HG03135 (cell line): ENCODE measurements around the gene PACRG.

Experiments used
- ATAC-seq: cut with Tn5 transposase; IDR thresholded peaks from one replicate; pipeline ENCODE4 v1.9.1; 2021; ENCODE audit warnings: mild to moderate bottlenecking, moderate library complexity; ENCODE audit not compliant: unreplicated experiment

PACRG gene

DNA sequence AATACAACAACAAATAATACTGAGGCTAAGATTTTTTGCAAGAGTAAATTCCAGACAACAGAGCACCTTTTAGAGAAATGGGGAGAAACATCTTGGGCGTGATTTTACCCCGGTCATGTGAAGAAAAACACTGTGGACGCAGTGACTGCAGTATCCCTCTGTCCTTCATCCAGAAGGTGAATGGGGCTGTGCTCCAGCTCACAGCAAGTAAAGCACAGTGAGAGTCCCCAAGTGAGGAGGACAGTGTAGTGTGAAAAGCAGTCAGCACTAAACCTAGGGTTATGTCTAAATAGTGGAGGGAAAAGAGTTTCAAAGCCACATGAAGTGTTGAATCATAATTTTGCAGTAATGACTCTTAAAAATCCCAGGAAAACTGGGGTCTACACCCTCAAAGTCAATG is 338.4 kb downstream of the PACRG start:
- ATAC-seq: no peak

DNA sequence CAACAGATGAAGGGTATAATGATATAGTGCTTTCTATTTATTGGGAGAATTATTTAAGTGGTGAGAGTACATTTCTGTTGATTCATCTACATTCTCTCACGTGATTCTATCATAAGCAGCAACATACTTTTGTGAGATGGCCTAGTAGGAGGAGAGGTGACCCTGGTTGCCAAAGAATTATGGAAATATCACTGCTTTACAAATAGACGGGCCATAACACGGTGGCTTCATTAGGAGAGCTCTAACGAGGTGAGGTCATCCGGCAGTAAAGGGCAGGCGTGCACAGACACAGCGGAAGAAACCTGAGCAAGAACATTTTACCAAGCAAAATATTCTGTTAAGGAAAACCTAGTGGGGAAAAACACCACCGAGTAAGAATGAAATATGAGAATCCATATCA is 349.4 kb downstream of the PACRG start:
- no peak for ATAC-seq

DNA sequence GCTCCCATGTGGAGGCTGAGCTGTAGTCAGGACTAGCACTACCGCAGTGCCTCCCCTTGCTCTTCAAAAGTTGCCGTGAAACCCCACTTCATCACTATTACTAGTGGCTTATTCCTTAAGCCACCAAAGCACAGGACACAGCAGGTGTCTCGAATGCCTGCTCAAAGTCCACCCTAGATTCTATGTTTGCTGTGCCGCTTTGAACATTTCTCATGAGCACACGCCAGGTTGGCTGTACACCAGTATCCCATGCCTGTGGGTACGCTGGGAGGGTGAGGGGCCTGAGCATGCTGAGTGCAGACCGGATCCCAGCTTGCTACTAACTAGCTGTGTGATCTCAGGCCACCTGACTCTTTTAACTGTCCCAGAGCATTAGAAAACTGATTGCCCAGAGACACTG is 350.9 kb downstream of the PACRG start:
- ATAC-seq: no peak

DNA sequence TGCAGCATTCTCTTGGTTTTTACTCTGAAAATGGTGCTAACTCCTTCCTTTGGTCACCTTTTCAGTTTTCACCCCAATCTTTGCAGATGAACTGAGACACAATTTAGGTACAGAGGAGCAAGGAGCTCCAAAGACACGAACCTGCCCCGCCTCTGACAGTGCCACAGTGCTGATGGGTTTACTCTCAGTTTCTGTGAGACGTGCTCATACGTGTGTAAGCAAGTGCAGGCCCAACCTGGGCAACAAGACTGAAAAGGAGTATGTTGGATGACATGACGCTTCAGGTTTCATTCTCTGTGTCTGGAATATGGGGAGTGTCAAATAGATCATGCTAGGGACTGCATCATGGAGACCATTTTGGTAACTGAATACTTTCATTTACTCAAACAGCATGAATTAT is 352.5 kb downstream of the PACRG start:
- no peak for ATAC-seq

- no peak for ATAC-seq
Measured at GRCh38 chr6:163083141-163083540, 355.4 kb downstream of the PACRG start.

GRCh38 chr6:163085426-163085825 is 357.7 kb downstream of the PACRG start:
- no peak for ATAC-seq

DNA sequence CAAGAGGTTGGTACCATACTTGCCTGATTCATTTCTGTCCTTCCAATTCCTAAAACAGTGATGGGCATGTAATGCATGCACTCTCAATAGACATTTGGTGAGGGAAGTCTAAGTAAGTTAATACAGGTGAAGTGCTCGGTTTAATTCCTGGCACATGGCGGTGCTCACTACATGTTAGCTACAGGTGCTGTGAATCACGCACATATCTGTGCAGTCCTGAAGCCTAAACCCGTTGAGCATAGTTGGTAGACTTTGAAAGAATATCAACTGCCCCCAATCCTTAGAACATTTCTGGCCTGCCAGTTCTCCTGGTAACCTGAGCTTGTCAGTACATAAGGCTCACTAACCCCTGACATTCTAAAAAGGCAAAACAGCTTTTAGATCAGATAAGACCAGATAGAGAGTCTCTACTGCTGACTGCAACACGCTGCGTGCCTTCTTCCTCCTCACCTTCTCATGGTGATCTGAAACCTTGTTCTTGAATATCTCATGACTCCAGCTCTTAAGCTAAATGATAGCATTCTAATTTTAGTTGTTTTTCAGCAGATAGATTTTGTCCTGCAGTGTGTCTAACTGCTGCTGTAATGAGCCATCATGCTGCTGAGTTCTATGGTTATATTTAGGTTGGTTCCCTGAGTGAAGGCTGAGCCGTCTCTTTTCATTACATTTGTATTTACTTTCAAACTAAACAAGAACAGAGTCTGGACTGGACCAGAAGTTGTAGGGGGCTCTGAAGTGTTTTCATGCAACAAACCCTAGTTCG is 358.3 kb downstream of the PACRG start:
- no peak for ATAC-seq

DNA sequence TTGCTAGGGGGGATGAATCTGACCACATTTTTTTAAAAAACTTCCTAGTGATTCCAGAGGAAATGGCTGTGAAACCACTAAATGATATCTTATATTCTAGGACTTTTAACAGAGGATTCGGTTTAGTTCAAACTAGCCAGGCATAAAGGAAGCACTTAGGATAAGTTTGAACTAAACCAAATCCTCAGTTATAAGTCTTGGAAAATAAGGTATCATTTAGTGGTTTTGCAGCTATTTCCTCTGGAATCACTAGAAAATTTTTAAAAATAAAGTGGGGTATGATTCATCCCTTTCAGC is 358.8 kb downstream of the PACRG start:
- ATAC-seq: no peak

GRCh38 chr6:163087981-163088380 is 360.2 kb downstream of the PACRG start:
- no peak for ATAC-seq

DNA sequence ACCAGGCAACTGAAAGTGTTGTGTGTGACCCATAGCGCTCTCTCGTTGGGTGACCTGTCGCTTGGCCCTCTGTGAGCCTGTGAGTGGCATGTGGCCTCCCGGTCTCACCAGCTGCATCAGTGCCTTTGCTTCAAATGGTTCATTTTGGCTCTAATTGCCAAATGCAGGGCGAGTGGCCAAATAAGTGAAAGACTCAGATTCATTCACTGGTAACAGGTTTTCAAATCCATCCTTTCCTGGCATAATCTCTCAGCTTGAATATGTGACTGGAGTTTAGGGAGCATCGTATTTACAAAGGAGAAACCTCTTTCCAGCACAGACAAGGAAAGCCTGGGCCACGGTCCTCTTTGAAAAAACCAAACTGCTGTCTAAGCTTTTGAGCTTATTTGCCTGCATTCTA is 365.1 kb downstream of the PACRG start:
- ATAC-seq: no peak

- ATAC-seq: no peak
Measured at GRCh38 chr6:163094881-163095280, 367.1 kb downstream of the PACRG start.

DNA sequence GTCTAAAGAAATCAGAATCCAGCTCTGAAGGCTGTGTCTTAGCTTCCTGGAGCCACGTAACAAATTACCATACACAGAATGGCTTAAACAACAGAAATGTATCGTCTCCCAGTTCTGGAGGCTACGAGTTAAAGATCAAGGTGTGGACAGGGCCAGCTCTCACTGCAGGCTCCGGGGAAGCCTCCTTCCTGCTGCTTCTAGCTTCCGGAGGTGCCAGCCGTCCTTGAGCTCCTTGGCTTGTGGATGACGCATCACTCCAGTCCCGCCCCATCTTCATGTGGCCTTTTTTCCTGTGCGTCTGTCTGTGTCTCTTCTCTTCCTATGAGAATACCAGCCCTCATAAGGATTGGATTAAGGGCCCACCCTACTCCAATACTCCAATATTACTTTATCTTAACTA is 367.6 kb downstream of the PACRG start:
- ATAC-seq: no peak

GRCh38 chr6:163098827-163099479 is 371.2 kb downstream of the PACRG start:
- no peak for ATAC-seq

DNA sequence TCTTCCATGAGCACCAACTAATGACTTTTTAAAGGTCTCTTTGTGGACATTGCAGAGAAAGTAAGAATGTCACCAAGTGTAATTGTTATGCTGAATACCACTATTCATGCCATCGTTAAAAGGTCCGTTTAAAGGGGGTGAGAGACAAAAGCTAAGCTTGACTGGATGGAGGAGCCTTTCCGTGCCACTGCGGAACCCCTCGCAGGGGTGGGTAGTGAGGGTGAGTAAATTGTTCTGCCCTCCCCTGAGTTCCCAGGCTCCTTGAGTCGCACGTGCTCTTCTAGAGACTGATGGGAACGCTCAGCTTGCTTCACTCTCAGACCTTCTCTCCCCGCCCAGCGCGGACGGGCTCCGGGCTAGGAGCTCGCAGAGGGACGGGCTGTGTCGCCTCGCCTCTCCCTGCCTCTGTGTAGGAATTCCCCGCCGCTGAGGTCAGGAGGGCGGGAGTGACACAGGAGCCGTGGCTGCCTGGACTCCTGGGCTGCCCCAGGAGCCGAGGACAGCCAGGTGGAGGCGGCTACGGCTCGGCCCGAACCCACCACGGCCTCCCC is 371.9 kb downstream of the PACRG start:
- ATAC-seq: no peak

GRCh38 chr6:163100259-163100658 is 372.5 kb downstream of the PACRG start:
- ATAC-seq: no peak

DNA sequence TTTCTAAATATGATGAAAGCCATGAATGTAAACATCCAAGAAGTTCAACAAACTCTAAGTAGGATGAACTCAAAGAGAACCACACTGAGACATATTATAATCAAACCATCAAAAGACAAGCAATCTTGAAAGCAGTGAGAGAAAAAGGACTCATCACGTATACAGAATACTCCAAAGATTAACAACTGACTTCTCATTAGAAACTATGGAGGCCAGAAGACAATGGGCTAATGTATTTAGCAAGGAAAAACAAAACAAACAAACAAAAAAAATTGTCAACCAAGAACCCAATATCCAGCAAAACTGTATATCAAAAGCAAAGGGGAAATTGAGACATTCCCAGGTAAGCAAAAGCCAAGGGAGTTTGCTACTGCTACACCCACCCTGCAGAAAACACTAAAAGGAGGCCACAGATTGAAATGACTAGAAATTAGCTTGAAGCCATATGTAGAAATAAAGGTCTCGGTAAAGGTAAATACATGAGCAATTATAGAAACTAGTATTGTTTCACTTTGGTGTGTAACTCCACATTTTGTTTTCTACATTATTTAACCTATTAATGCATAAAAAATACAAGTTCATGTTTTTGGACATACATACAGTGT is 385.7 kb downstream of the PACRG start:
- no peak for ATAC-seq

DNA sequence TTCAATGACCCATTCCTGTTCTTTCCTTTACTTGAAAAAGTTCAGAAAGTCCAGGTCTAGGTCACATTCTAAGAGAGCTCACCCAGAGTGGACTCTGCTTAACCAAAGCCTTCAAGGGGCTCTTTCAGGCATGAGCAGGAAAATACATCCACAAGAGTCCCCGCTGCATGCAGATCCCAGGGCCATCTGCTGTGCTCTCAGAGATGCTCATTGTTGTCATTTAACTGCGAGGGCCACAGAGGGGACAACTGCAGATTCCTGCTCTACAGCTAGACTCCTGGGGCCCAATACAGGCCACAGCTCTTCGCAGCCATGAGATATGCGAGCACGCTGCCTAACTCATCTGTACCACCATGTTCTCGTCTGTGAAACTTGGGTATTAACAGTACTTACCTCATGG is 391.2 kb downstream of the PACRG start:
- no peak for ATAC-seq

DNA sequence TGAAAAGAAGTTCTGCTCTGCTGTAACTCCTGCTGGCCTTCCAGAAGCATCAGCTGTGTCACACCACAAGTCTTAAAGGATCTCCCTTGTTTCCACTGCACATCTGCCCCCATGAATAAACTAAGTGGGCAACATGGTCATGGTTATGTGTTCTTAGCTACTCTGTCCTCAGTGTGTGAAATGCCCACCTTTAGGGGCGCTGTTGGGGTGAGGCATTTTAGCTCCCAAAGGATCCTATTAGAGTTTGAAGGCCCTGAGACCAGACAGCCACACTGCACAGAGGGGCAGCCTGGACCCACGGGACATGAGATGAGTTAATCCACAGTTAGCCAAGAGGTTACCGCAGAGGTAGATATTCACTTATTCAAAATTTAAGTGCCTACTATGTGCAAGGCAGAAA is 392.4 kb downstream of the PACRG start:
- ATAC-seq: no peak

DNA sequence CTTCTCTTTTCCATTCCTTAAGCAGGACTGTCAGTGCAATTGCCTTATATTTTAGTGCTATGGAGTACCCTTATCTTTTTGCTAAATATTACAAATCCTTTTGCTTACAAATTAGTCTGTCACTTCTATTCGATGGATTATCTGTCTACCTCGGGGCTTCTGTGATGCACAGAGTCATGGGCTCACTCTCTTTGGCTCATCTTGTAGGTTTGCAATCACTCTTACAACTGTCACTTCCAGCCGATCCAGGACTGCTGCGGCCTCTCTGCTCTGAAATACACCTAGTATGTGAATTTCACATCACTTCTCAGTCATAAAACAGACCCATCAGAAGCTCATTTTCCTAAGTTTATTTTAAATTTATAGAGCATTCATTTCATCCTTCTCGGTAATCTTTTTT is 393.5 kb downstream of the PACRG start:
- no peak for ATAC-seq

- ATAC-seq: no peak
Measured at GRCh38 chr6:163122365-163122764, 394.6 kb downstream of the PACRG start.

DNA sequence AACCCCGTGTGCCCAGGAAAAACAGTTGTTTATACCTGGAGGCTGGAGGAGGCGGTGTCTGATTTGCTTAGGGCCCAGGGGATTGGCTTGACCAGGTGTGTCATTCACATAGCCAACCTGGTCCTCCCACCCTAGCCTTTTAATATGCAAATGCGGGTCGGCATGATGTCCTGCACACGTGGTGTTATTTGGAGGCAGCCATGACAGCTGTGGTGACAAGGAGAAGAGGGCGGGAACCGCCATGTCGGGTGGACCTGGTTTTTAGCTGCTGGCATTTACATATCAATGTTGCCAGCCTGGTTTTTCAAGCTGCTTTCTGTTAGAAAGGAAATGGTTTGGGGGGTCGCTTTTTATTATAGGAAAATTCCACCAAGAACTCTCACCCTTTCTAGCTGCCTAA is 395.3 kb downstream of the PACRG start:
- no peak for ATAC-seq

GRCh38 chr6:163126741-163127140 is 399.0 kb downstream of the PACRG start:
- no peak for ATAC-seq
